HFFc6 (cell line): ENCODE results near the gene NHEJ1. TPM values are rescaled to one million over a fixed set of nuclear protein-coding genes. Genes with fewer than 3 reads are reported as not detected.

Experiments used
- DNase-seq: peaks from one replicate; pipeline ENCODE4 v3.0.0-alpha.2; 2018
- H3K27ac Mint-ChIP-seq: 2 replicates; pipeline ENCODE4 v1.8.0; 2020; ENCODE audit warnings: mild to moderate bottlenecking, mixed read lengths
- H3K27me3 Mint-ChIP-seq: 2 replicates; pipeline ENCODE4 v1.8.0; 2021; ENCODE audit warnings: mild to moderate bottlenecking, moderate library complexity, mixed read lengths; ENCODE audit not compliant: insufficient read depth
- H3K36me3 Mint-ChIP-seq: 2 replicates; pipeline ENCODE4 v1.8.0; 2021; ENCODE audit warnings: low read depth, mixed read lengths
- H3K4me1 Mint-ChIP-seq: 2 replicates; pipeline ENCODE4 v1.8.0; 2020; ENCODE audit warnings: low read depth, mixed read lengths
- H3K4me3 Mint-ChIP-seq: 2 replicates; pipeline ENCODE4 v1.8.0; 2020; ENCODE audit warnings: mild to moderate bottlenecking, moderate library complexity, mixed read lengths
- H3K9me3 Mint-ChIP-seq: 2 replicates; pipeline ENCODE4 v1.8.0; 2020; ENCODE audit warnings: mild to moderate bottlenecking, mixed read lengths
- CTCF ChIP-seq: fragments of 200-600 bp; sonication (generic); IDR thresholded peaks from 2 replicates; pipeline ENCODE4 v1.5.0; 2021; ENCODE audit warnings: antibody characterized with exemption, mild to moderate bottlenecking
- microRNA-seq: library from miRNA; unstranded; fragments of <30 nt; microRNA quantifications from one replicate; pipeline ENCODE4, GENCODE V29; 2019
- total RNA-seq, 6 experiments: library from RNA; stranded (reverse); fragmentation: NEBNext Ultra II Directional; extraction: Animal tissue kit (Norgen Biotek cat#: 25700); gene quantifications; 2 replicates in 1 of 6; 3 replicates in 5 of 6; pipeline ENCODE4 v1.2.3, GENCODE V29; 2021

Gene NHEJ1
- total RNA-seq, 6 experiments from 2014 or later = 12.0 to 16.6 (median 14.1) TPM

GRCh38 chr2:219025637-219026585 is 134.7 kb downstream of the NHEJ1 start:
- H3K4me3 Mint-ChIP-seq = no peak overlapping the region
- H3K27me3 Mint-ChIP-seq = peaks cover 48% of the 10 kb centered on the region
- no peak for TF ChIP-seq CTCF
- DNase-seq = no peak
- no peaks in the 10 kb centered on the region for H3K36me3 Mint-ChIP-seq
- H3K9me3 Mint-ChIP-seq = no peaks in the 10 kb centered on the region
- no peaks in the 10 kb centered on the region for H3K4me1 Mint-ChIP-seq
- no peak overlapping the region for H3K27ac Mint-ChIP-seq

Small RNA genes within 50 kb of the gene (microRNA-seq; reads per million reads assigned to microRNA genes)
- 2.3 reads per million for gene MIR3131

Other genes with a start within 250 kb of the NHEJ1 start
- gene CDK5R2, start 201.1 kb downstream of the NHEJ1 start, total RNA-seq = under 1 TPM in 4 of 6 experiments, not detected in 2; 0.07 to 0.15 (median 0.08) TPM
- gene FEV, start 175.6 kb downstream of the NHEJ1 start, total RNA-seq = not detected
- not detected for gene CRYBA2, start 167.4 kb downstream of the NHEJ1 start, total RNA-seq
- gene CFAP65, start 119.3 kb downstream of the NHEJ1 start, total RNA-seq = not detected
- gene IHH, start 99.9 kb downstream of the NHEJ1 start, total RNA-seq = not detected
- gene SLC23A3, start 9.2 kb upstream of the NHEJ1 start, total RNA-seq = 1 to 10 TPM in 2 of 6 experiments, under 1 TPM in 4; 0.36 to 1.5 (median 0.88) TPM
- gene CNPPD1, start 16.1 kb upstream of the NHEJ1 start, total RNA-seq = 10 to 100 TPM; 37.9 to 46.2 (median 42.2) TPM
- gene RETREG2, start 17.5 kb upstream of the NHEJ1 start, total RNA-seq = 100 to 1,000 TPM in 1 of 6 experiments, 10 to 100 TPM in 5; 77.3 to 102 (median 85.5) TPM
- gene ZFAND2B, start 46.0 kb upstream of the NHEJ1 start, total RNA-seq = 10 to 100 TPM; 28.8 to 39.6 (median 33.1) TPM
- gene ABCB6, start 58.1 kb upstream of the NHEJ1 start, total RNA-seq = 10 to 100 TPM; 12.5 to 16.5 (median 13.9) TPM
- 10 to 100 TPM; 50.5 to 58.8 (median 52.5) TPM for gene ATG9A, start 68.8 kb upstream of the NHEJ1 start, total RNA-seq
- gene ANKZF1, start 69.0 kb upstream of the NHEJ1 start, total RNA-seq = 10 to 100 TPM; 11.7 to 18.9 (median 15.4) TPM
- 1 to 10 TPM; 4.4 to 7.6 (median 5.5) TPM for gene GLB1L, start 84.6 kb upstream of the NHEJ1 start, total RNA-seq
- gene STK16, start 84.7 kb upstream of the NHEJ1 start, total RNA-seq = 10 to 100 TPM; 25.1 to 30.7 (median 28.2) TPM
- gene TUBA4B, start 92.4 kb upstream of the NHEJ1 start, total RNA-seq = not detected
- gene TUBA4A, start 93.1 kb upstream of the NHEJ1 start, total RNA-seq = 10 to 100 TPM; 40.4 to 66.3 (median 48.2) TPM
- 10 to 100 TPM; 39.7 to 45.4 (median 41.5) TPM for gene DNAJB2, start 118.6 kb upstream of the NHEJ1 start, total RNA-seq
- 10 to 100 TPM in 5 of 6 experiments, 1 to 10 TPM in 1; 5.2 to 18.3 (median 15.2) TPM for gene PTPRN, start 148.6 kb upstream of the NHEJ1 start, total RNA-seq
- not detected for gene RESP18, start 171.9 kb upstream of the NHEJ1 start, total RNA-seq
- gene DNPEP, start 227.1 kb upstream of the NHEJ1 start, total RNA-seq = 10 to 100 TPM; 46.9 to 59.4 (median 53.0) TPM